Body of pancreas (tissue), 4 donors: ENCODE measurements around the gene ADAMTS19.

Experiments used
- CTCF ChIP-seq, 7 experiments: fragments of 450-650 bp in 4 of 7; fragments of 200-600 bp in 3 of 7; sonication (generic) in 3 of 7; IDR thresholded peaks; one replicate each; pipeline ENCODE4 v1.5.1; 2016 to 2019; ENCODE audit warnings: antibody characterized with exemption in 7 of 7
- POLR2A ChIP-seq, 3 donors: fragments of 450-650 bp; IDR thresholded peaks; one replicate each; pipeline ENCODE4 v1.6.1; 2016; ENCODE audit warnings: antibody characterized with exemption in 3 of 3, mild to moderate bottlenecking in 2 of 3

- TF ChIP-seq POLR2A (IDR thresholded peaks at IDR 0.05) (no peak), CTCF (IDR thresholded peaks at IDR 0.05) (no peak)
Measured at GRCh38 chr5:129569295-129569694, 109.2 kb downstream of the ADAMTS19 start.
